NT2/D1 (cell line): ENCODE results near the gene SPRING1.

Experiments used
- SUZ12 ChIP-seq: IDR thresholded peaks from 2 replicates; pipeline ENCODE4 v1.6.1; 2011; ENCODE audit not compliant: insufficient read length, insufficient read depth; ENCODE audit errors: extremely low read depth
- YY1 ChIP-seq: IDR thresholded peaks from 2 replicates; pipeline ENCODE4 v1.6.1; 2011; ENCODE audit not compliant: insufficient read length, insufficient read depth
- ZNF274 ChIP-seq: IDR thresholded peaks from 2 replicates; pipeline ENCODE4 v1.6.1; 2011; ENCODE audit warnings: mild to moderate bottlenecking, low read depth, low read length

DNA sequence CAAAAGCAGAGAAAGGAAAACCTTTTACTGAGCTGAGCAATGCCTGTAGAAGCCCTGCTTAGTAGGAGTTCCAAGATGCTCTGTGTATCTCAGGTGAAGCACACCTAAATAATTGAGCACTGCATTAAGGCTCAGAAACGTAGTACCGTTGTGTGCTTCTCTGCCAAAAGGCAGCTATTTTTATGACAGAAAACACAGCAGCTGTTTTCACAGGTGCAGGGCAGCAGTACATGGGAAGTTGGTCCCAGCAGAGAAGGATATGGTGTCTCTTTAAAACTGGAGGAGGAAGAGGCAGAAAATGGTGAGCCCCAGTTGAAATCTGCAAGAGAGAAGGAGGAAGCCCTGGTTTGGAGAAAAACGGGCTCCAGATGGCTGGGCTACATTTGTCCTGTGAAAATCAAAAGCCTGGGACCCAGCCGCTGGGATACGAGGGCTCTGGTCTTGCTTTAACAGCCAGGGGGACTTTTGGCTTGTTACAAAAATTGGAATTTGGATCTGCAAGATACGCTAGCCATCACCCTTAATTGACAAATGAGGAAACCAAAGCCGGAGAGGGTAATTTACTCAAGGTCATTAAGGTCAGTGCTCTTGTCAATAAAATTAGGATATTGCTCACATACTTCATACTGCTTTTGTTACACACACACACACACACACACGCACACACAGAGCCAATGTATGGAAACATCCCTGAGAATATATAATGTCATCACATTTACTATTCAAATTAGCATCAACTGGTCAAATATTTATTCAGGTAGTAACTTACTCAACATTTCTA is 27.3 kb downstream of the SPRING1 start:
- TF ChIP-seq ZNF274 (no peak), YY1 (no peak), SUZ12 (no peak)
